Neural cell (in vitro differentiated cells): ENCODE measurements around the gene PAN2. TPM values are rescaled to one million over a fixed set of nuclear protein-coding genes. Genes with fewer than 3 reads are reported as not detected.

Source experiments
- H2AFZ ChIP-seq: fragments of 200-600, 300-800 bp; sonication (generic), shearing (Covaris generic); 2 replicates; pipeline ENCODE4 v1.6.0; 2014; ENCODE audit warnings: low read depth, mild to moderate bottlenecking, antibody characterized with exemption, low read length, moderate library complexity
- H3F3A ChIP-seq: fragments of 200-600 bp; shearing (Covaris generic); 2 replicates; pipeline ENCODE4 v1.6.1; 2016; ENCODE audit warnings: mild to moderate bottlenecking, moderate library complexity, mixed read lengths, antibody characterized with exemption, low read length; ENCODE audit not compliant: insufficient read depth, poor library complexity, severe bottlenecking
- H3K27ac ChIP-seq: fragments of 200-600, 300-800 bp; sonication (generic), shearing (Covaris generic); 2 replicates; pipeline ENCODE4 v1.5.1; 2014; ENCODE audit warnings: mild to moderate bottlenecking, low read length, moderate library complexity
- H3K27me3 ChIP-seq: fragments of 300-800, 200-600 bp; sonication (generic), shearing (Covaris generic); 2 replicates; pipeline ENCODE4 v1.6.0; 2014; ENCODE audit warnings: mild to moderate bottlenecking, low read depth, low read length, moderate library complexity; ENCODE audit not compliant: insufficient read depth
- H3K36me3 ChIP-seq: fragments of 300-800, 200-600 bp; sonication (generic), shearing (Covaris generic); 2 replicates; pipeline ENCODE4 v1.5.1; 2014; ENCODE audit warnings: mild to moderate bottlenecking, antibody characterized with exemption, low read length, moderate library complexity; ENCODE audit not compliant: insufficient read depth
- H3K4me2 ChIP-seq: fragments of 300-800, 200-600 bp; sonication (generic), shearing (Covaris generic); 2 replicates; pipeline ENCODE4 v1.6.0; 2014; ENCODE audit warnings: mild to moderate bottlenecking, low read length
- H3K4me3 ChIP-seq: fragments of 300-800, 200-600 bp; sonication (generic), shearing (Covaris generic); 2 replicates; pipeline ENCODE4 v1.5.1; 2014; ENCODE audit warnings: mild to moderate bottlenecking, low read length, moderate library complexity
- H3K79me2 ChIP-seq: fragments of 200-600 bp; shearing (Covaris generic); replicated peaks from 2 replicates; pipeline ENCODE4 v1.6.0; 2014; ENCODE audit warnings: mild to moderate bottlenecking, low read length, moderate library complexity; ENCODE audit not compliant: insufficient read depth
- H3K9ac ChIP-seq: fragments of 300-800, 200-600 bp; sonication (generic), shearing (Covaris generic); 2 replicates; pipeline ENCODE4 v1.6.1; 2016; ENCODE audit warnings: mild to moderate bottlenecking, low read length, mixed read lengths
- H3K9me2 ChIP-seq: fragments of 200-600 bp; shearing (Covaris generic); 2 replicates; pipeline ENCODE4 v1.6.1; 2016; ENCODE audit warnings: mild to moderate bottlenecking, low read length, mixed read lengths; ENCODE audit not compliant: insufficient read depth
- H3K9me3 ChIP-seq: fragments of 200-600, 300-800 bp; sonication (generic), shearing (Covaris generic); 2 replicates; pipeline ENCODE4 v1.6.1; 2016; ENCODE audit warnings: mild to moderate bottlenecking, mixed run types, low read length, moderate library complexity, mixed read lengths
- H4K20me1 ChIP-seq: fragments of 200-600 bp; shearing (Covaris generic); 2 replicates; pipeline ENCODE4 v1.6.1; 2016; ENCODE audit warnings: mild to moderate bottlenecking, mixed run types; ENCODE audit not compliant: insufficient read depth
- EP300 ChIP-seq: fragments of 450-650 bp; conservative IDR thresholded peaks from 2 replicates; pipeline ENCODE4 v1.6.1; 2014; ENCODE audit warnings: antibody characterized with exemption, mild to moderate bottlenecking, moderate library complexity; ENCODE audit not compliant: poor library complexity, severe bottlenecking
- EZH2 ChIP-seq: fragments of 200-600, 300-800 bp; shearing (Covaris generic), sonication (generic); IDR thresholded peaks from 2 replicates; pipeline ENCODE4 v1.6.1; 2014; ENCODE audit warnings: antibody characterized with exemption, low read length, borderline replicate concordance, mild to moderate bottlenecking; ENCODE audit not compliant: insufficient read depth, poor library complexity, severe bottlenecking
- MXI1 ChIP-seq: fragments of 450-650 bp; conservative IDR thresholded peaks from 2 replicates; pipeline ENCODE4 v1.6.1; 2014; ENCODE audit warnings: antibody characterized with exemption, mild to moderate bottlenecking; ENCODE audit not compliant: poor library complexity, severe bottlenecking
- POLR2AphosphoS5 ChIP-seq: IDR thresholded peaks from 2 replicates; pipeline ENCODE4 v1.6.1; 2012
- RAD21 ChIP-seq: fragments of 450-650 bp; conservative IDR thresholded peaks from 2 replicates; pipeline ENCODE4 v1.6.1; 2014; ENCODE audit warnings: antibody characterized with exemption, mild to moderate bottlenecking, moderate library complexity
- REST ChIP-seq: IDR thresholded peaks from 2 replicates; pipeline ENCODE4 v1.6.1; 2012; ENCODE audit warnings: borderline replicate concordance
- SMC3 ChIP-seq: fragments of 450-650 bp; conservative IDR thresholded peaks from 2 replicates; pipeline ENCODE4 v1.6.1; 2014; ENCODE audit warnings: antibody characterized with exemption, mild to moderate bottlenecking, moderate library complexity; ENCODE audit not compliant: poor library complexity
- TAF1 ChIP-seq: IDR thresholded peaks from 2 replicates; pipeline ENCODE4 v1.6.1; 2012; ENCODE audit warnings: low read depth
- polyA plus RNA-seq: library from polyadenylated mRNA; depleted of rRNA; stranded (reverse); fragments of >200 nt; gene quantifications from 2 replicates; pipeline ENCODE4 v1.2.3, GENCODE V29; 2014
- TF ChIP-seq, protein P1 (sequence below): fragments of 450-650 bp; IDR thresholded peaks from 2 replicates; pipeline ENCODE4 v1.5.1; 2014; ENCODE audit warnings: antibody characterized with exemption, mild to moderate bottlenecking, moderate library complexity; ENCODE audit not compliant: poor library complexity, severe bottlenecking

PAN2 gene
- polyA plus RNA-seq, 1 donor from 2014 or later: 63.0 TPM

DNA sequence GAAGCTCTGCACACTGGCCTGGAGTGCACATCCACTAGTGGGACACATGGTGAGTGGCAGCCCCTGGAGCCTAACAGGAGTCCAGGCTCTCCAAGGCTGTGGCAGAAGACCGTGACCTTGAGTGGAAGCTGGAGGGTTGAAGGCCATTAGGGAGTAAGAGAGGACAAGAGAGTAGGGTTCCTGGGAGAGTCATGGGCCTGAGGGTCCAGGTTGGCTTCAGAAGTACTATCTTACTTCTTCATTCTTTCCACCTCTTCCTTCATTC, 5.3 kb upstream of the PAN2 start:
- Histone ChIP-seq H3K27me3 (no peaks in the 10 kb centered on the region), H3K27ac (no peak overlapping the region), H3K36me3 (no peaks in the 10 kb centered on the region), H4K20me1 (no peaks in the 10 kb centered on the region), H3K79me2 (no peaks in the 10 kb centered on the region), H3K4me3 (no peak overlapping the region), H2AFZ (no peak overlapping the region), H3K9me3 (no peaks in the 10 kb centered on the region), H3K4me2 (no peak overlapping the region), H3F3A (no peaks in the 10 kb centered on the region), H3K9ac (no peak overlapping the region), H3K9me2 (no peaks in the 10 kb centered on the region)
- TF ChIP-seq MXI1 (no peak), TAF1 (no peak), POLR2AphosphoS5 (no peak), RAD21 (no peak), SMC3 (no peak), EP300 (no peak), REST (no peak), EZH2 (no peak)
- TF ChIP-seq, protein P1, sequence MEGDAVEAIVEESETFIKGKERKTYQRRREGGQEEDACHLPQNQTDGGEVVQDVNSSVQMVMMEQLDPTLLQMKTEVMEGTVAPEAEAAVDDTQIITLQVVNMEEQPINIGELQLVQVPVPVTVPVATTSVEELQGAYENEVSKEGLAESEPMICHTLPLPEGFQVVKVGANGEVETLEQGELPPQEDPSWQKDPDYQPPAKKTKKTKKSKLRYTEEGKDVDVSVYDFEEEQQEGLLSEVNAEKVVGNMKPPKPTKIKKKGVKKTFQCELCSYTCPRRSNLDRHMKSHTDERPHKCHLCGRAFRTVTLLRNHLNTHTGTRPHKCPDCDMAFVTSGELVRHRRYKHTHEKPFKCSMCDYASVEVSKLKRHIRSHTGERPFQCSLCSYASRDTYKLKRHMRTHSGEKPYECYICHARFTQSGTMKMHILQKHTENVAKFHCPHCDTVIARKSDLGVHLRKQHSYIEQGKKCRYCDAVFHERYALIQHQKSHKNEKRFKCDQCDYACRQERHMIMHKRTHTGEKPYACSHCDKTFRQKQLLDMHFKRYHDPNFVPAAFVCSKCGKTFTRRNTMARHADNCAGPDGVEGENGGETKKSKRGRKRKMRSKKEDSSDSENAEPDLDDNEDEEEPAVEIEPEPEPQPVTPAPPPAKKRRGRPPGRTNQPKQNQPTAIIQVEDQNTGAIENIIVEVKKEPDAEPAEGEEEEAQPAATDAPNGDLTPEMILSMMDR: no peak

GRCh38 chr12:56338308-56339157, 4.7 kb upstream of the PAN2 start, which contains the start of gene IL23A:
Gene IL23A (plus strand): TSS chr12:56338884. CDS start chr12:56339045, 161 bp downstream.
- no peak within 1 kb of the TSS for H3K4me2 ChIP-seq
- no peak within 1 kb of the TSS for H3K9ac ChIP-seq
- no peaks in the 10 kb centered on the region for H3K9me3 ChIP-seq
- H3K36me3 ChIP-seq: no peaks in the 10 kb centered on the region
- TF ChIP-seq, protein P1: no peak
- TF ChIP-seq TAF1 (no peak), EZH2 (no peak), POLR2AphosphoS5 (no peak), MXI1 (no peak), SMC3 (no peak), EP300 (no peak), RAD21 (no peak), REST (no peak)
- H3K79me2 ChIP-seq: no peaks in the 10 kb centered on the region
- no peak within 1 kb of the TSS for H3K4me3 ChIP-seq
- H3K27ac ChIP-seq: no peak within 1 kb of the TSS
- no peaks in the 10 kb centered on the region for H3K27me3 ChIP-seq
- H4K20me1 ChIP-seq: no peaks in the 10 kb centered on the region
- no peaks in the 10 kb centered on the region for H3K9me2 ChIP-seq
- H2AFZ ChIP-seq: no peak within 1 kb of the TSS
- H3F3A ChIP-seq: peaks cover 2% of the 10 kb centered on the region
